GM18502 (cell line): ENCODE results near the gene AHNAK2.
"Not testable (repeated sequence)": the region's sequence is repeated elsewhere in the genome, so short reads cannot be mapped to it uniquely, and the experiment has no call there.

Experiments
- ATAC-seq: cut with Tn5 transposase; IDR thresholded peaks from one replicate; pipeline ENCODE4 v1.9.1; 2021; ENCODE audit warnings: mild to moderate bottlenecking; ENCODE audit not compliant: unreplicated experiment, poor library complexity

Gene AHNAK2

GRCh38 chr14:104930526-104931303 lies 47.5 kb downstream of the AHNAK2 start:
- no peak for ATAC-seq

GRCh38 chr14:104929268-104930230 lies 48.6 kb downstream of the AHNAK2 start:
- ATAC-seq = no peak

- no peak for ATAC-seq
These were observed 49.6 kb downstream of the AHNAK2 start for GRCh38 chr14:104928391-104929133.

GRCh38 chr14:104927901-104928300 lies 50.3 kb downstream of the AHNAK2 start:
- ATAC-seq = no peak

GRCh38 chr14:104927432-104927816 lies 50.8 kb downstream of the AHNAK2 start:
- no peak for ATAC-seq

GRCh38 chr14:104926619-104927431 lies 51.3 kb downstream of the AHNAK2 start:
- peak; percentile 79 for ATAC-seq

- ATAC-seq = no peak
These were observed 52.1 kb downstream of the AHNAK2 start for GRCh38 chr14:104925855-104926609.

GRCh38 chr14:104925214-104925854 lies 52.8 kb downstream of the AHNAK2 start:
- no peak for ATAC-seq

- no peak for ATAC-seq
These were observed 53.6 kb downstream of the AHNAK2 start, which contains the start of gene PLD4 for GRCh38 chr14:104924421-104925213. PLD4 (plus strand) TSS chr14:104924879; CDS start chr14:104927141, 2,262 bp downstream.

GRCh38 chr14:104923640-104924420 lies 54.3 kb downstream of the AHNAK2 start:
- ATAC-seq = no peak

GRCh38 chr14:104919993-104920315 lies 58.2 kb downstream of the AHNAK2 start:
- no peak for ATAC-seq

- ATAC-seq = not testable (repeated sequence)
These were observed 58.8 kb downstream of the AHNAK2 start for GRCh38 chr14:104919152-104919992.

GRCh38 chr14:104917993-104918392 lies 60.2 kb downstream of the AHNAK2 start:
- no peak for ATAC-seq

GRCh38 chr14:104917116-104917515 lies 61.1 kb downstream of the AHNAK2 start:
- ATAC-seq = no peak

GRCh38 chr14:104913435-104913834 lies 64.7 kb downstream of the AHNAK2 start:
- no peak for ATAC-seq

- ATAC-seq = no peak
These were observed 66.1 kb downstream of the AHNAK2 start for GRCh38 chr14:104912053-104912452.
